Left ventricle myocardium superior (tissue), 1 donor: ENCODE measurements around the gene LILRB2. TPM values are rescaled to one million over a fixed set of nuclear protein-coding genes. Genes with fewer than 3 reads are reported as not detected.
A peak's percentile ranks its signal among the peaks of the same experiment; 100 is the strongest.
"Not testable (repeated sequence)": the region's sequence is repeated elsewhere in the genome, so short reads cannot be mapped to it uniquely, and the experiment has no call there.

Experiments used
- ATAC-seq: fragments of 200-7000 bp; cut with Tn5 transposase; one replicate; pipeline ENCODE4 v1.9.1; 2020; ENCODE audit warnings: mild to moderate bottlenecking, moderate library complexity
- DNase-seq: peaks from one replicate; pipeline ENCODE4 v3.0.0-alpha.2; 2020
- intact Hi-C: fragments of 100-400 bp; cut with micrococcal nuclease; formaldehyde crosslinking; loops from one replicate; pipeline ENCODE4 v1.11.0; 2022
- total RNA-seq: library from RNA; stranded (reverse); fragmentation: NEBNext Ultra II Directional; extraction: Animal tissue kit (Norgen Biotek cat#: 25700); gene quantifications from one replicate; pipeline ENCODE4 v1.2.1, GENCODE V29; 2021
- donor health status: DM: no; HTN: yes; CAD: no; lungs with severe emphysema.

Gene LILRB2
- total RNA-seq, 1 donor from 2014 or later = 2.7 TPM

GRCh38 chr19:54278056-54278455 lies 2.9 kb downstream of the LILRB2 start:
- DNase-seq, ATAC-seq, intact Hi-C loops: not testable (repeated sequence)

- DNase-seq, ATAC-seq, intact Hi-C loops: not testable (repeated sequence)
Observed at GRCh38 chr19:54277111-54277615, 3.7 kb downstream of the LILRB2 start.

GRCh38 chr19:54275951-54276350 lies 5.0 kb downstream of the LILRB2 start:
- ATAC-seq = no peak
- intact Hi-C loops = no loop called here
- no peak for DNase-seq

- DNase-seq = not testable (repeated sequence)
Observed at GRCh38 chr19:54274516-54274915, 6.4 kb downstream of the LILRB2 start.

GRCh38 chr19:54273821-54274220 lies 7.1 kb downstream of the LILRB2 start:
- intact Hi-C loops = no loop called here
- DNase-seq (no peak), ATAC-seq (no peak)

More at GRCh38 chr19:54274516-54274915, 6.4 kb downstream of the LILRB2 start:
- intact Hi-C loops, ATAC-seq: not testable (repeated sequence)

- ATAC-seq = peak; percentile 14
- DNase-seq, intact Hi-C loops: not testable (repeated sequence)
Observed at GRCh38 chr19:54272181-54272580, 8.7 kb downstream of the LILRB2 start.

GRCh38 chr19:54271587-54271986 lies 9.3 kb downstream of the LILRB2 start:
- intact Hi-C loops = not testable (repeated sequence)

GRCh38 chr19:54271106-54271505 lies 9.8 kb downstream of the LILRB2 start:
- DNase-seq (no peak), ATAC-seq (peak; percentile 76)
- intact Hi-C loops = no loop called here

More at GRCh38 chr19:54271587-54271986, 9.3 kb downstream of the LILRB2 start:
- DNase-seq (peak; percentile 48), ATAC-seq (peak; percentile 69)

- no peak for ATAC-seq
- intact Hi-C loops = no loop called here
- DNase-seq = no peak
Observed at GRCh38 chr19:54268936-54269335, 12.0 kb downstream of the LILRB2 start.

GRCh38 chr19:54266133-54266532 lies 14.8 kb downstream of the LILRB2 start:
- DNase-seq (peak; percentile 80), ATAC-seq (peak; percentile 36)
- intact Hi-C loops = no loop called here

GRCh38 chr19:54262470-54262869 lies 18.4 kb downstream of the LILRB2 start:
- DNase-seq (no peak), ATAC-seq (no peak)
- intact Hi-C loops = no loop called here

GRCh38 chr19:54262066-54262465 lies 18.8 kb downstream of the LILRB2 start:
- no peak for DNase-seq
- no peak for ATAC-seq
- intact Hi-C loops = no loop called here

- DNase-seq = no peak
- intact Hi-C loops = no loop called here
- peak; percentile 66 for ATAC-seq
Observed at GRCh38 chr19:54257116-54257480, 23.8 kb downstream of the LILRB2 start, which contains the start of gene LILRB5. Gene LILRB5, minus strand, starts transcription at chr19:54257273. Its CDS starts 80 bp downstream, at chr19:54257193.

GRCh38 chr19:54256250-54257115 lies 24.4 kb downstream of the LILRB2 start:
- intact Hi-C loops = no loop called here
- ATAC-seq (no peak), DNase-seq (no peak)

GRCh38 chr19:54255105-54255775 lies 25.7 kb downstream of the LILRB2 start:
- no peak for DNase-seq
- intact Hi-C loops = no loop called here
- no peak for ATAC-seq

- ATAC-seq (no peak), DNase-seq (no peak)
- intact Hi-C loops = no loop called here
Observed at GRCh38 chr19:54254195-54254906, 26.6 kb downstream of the LILRB2 start.

- intact Hi-C loops = no loop called here
- no peak for ATAC-seq
- DNase-seq = no peak
Observed at GRCh38 chr19:54253331-54254194, 27.3 kb downstream of the LILRB2 start.

- intact Hi-C loops = no loop called here
- DNase-seq = no peak
Observed at GRCh38 chr19:54252845-54253244, 28.1 kb downstream of the LILRB2 start.

More at GRCh38 chr19:54252845-54253244, 28.1 kb downstream of the LILRB2 start:
- no peak for ATAC-seq
